SK-N-SH (cell line): ENCODE results near the gene SOX30. TPM values are rescaled to one million over a fixed set of nuclear protein-coding genes. Genes with fewer than 3 reads are reported as not detected.

Experiments used
- CTCF ChIA-PET: fragments of 300-600, 350-600 bp; formaldehyde crosslinking; extraction: SDS; loops from one replicate; lab custom pipeline; 2021; lab: Yijun Ruan, JAX
- POLR2A ChIA-PET: fragments of 350-600 bp; sonication (Branson Sonifier 250); formaldehyde crosslinking; extraction: SDS; loops from one replicate; lab custom pipeline; 2020; ENCODE audit warnings: antibody characterized with exemption, inconsistent platforms; lab: Yijun Ruan, JAX
- DNase-seq: peaks from one replicate; pipeline ENCODE4 v3.0.0; 2012
- H2AFZ ChIP-seq: fragments of 200-600 bp; sonication (generic); 2 replicates; pipeline ENCODE4 v1.8.1; 2016; ENCODE audit warnings: antibody characterized with exemption, mild to moderate bottlenecking, low read depth
- H3F3A ChIP-seq: fragments of 200-600 bp; sonication (generic); replicated peaks from 2 replicates; pipeline ENCODE3; 2016; ENCODE audit warnings: antibody characterized with exemption, mild to moderate bottlenecking; ENCODE audit not compliant: insufficient read depth
- H3K27ac ChIP-seq, 2 experiments: fragments of 200-500 bp in 1 of 2; fragments of 200-600 bp in 1 of 2; sonication (Bioruptor generic) in 1 of 2; sonication (generic), shearing (Covaris generic) in 1 of 2; 2 replicates each; pipeline versions ENCODE4 v1.5.1 to v1.6.1; 2014 to 2016; ENCODE audit warnings: low read depth in 2 of 2, inconsistent platforms in 1 of 2, low read length in 1 of 2, mild to moderate bottlenecking in 1 of 2, mixed read lengths in 1 of 2
- H3K27me3 ChIP-seq: fragments of 200-600 bp; sonication (generic), shearing (Covaris generic); 2 replicates; pipeline ENCODE4 v1.6.1; 2016; ENCODE audit warnings: mixed run types; ENCODE audit not compliant: insufficient read depth
- H3K36me3 ChIP-seq, 2 experiments: fragments of 200-500 bp in 1 of 2; fragments of 200-600 bp in 1 of 2; sonication (Bioruptor generic) in 1 of 2; sonication (generic) in 1 of 2; replicated peaks in 1 of 2; 2 replicates each; pipeline versions ENCODE3 to v1.5.1; 2014 to 2016; ENCODE audit warnings: low read length in 1 of 2, mild to moderate bottlenecking in 1 of 2; ENCODE audit not compliant: insufficient read depth in 2 of 2, control insufficient read depth in 1 of 2
- H3K4me1 ChIP-seq, 2 experiments: fragments of 200-500 bp in 1 of 2; fragments of 200-600 bp in 1 of 2; sonication (Bioruptor generic) in 1 of 2; sonication (generic), shearing (Covaris generic) in 1 of 2; 2 replicates each; pipeline versions ENCODE4 v1.5.1 to v1.6.1; 2014 to 2016; ENCODE audit warnings: low read depth in 1 of 2, low read length in 1 of 2, mixed run types in 1 of 2; ENCODE audit not compliant: insufficient read depth in 2 of 2, control insufficient read depth in 1 of 2
- H3K4me2 ChIP-seq: fragments of 200-600 bp; sonication (generic), shearing (Covaris generic); 2 replicates; pipeline ENCODE4 v1.6.1; 2017; ENCODE audit warnings: mixed run types
- H3K4me3 ChIP-seq, 2 experiments: fragments of 200-500 bp in 1 of 2; fragments of 200-600 bp in 1 of 2; sonication (Bioruptor generic) in 1 of 2; sonication (generic), shearing (Covaris generic) in 1 of 2; 2 replicates each; pipeline versions ENCODE4 v1.5.1 to v1.8.1; 2014 to 2016; ENCODE audit warnings: low read depth in 2 of 2, inconsistent platforms in 1 of 2, low read length in 1 of 2, mild to moderate bottlenecking in 1 of 2, mixed read lengths in 1 of 2, moderate library complexity in 1 of 2
- H3K79me2 ChIP-seq: fragments of 200-600 bp; sonication (generic); 2 replicates; pipeline ENCODE4 v1.8.1; 2017; ENCODE audit warnings: mild to moderate bottlenecking; ENCODE audit not compliant: insufficient read depth
- H3K9ac ChIP-seq: fragments of 200-600 bp; sonication (generic); 2 replicates; pipeline ENCODE4 v1.6.1; 2017; ENCODE audit warnings: mixed run types
- H3K9me2 ChIP-seq: fragments of 200-600 bp; sonication (generic); 2 replicates; pipeline ENCODE4 v1.6.1; 2017; ENCODE audit warnings: mixed run types
- H3K9me3 ChIP-seq: fragments of 200-600 bp; sonication (generic); 2 replicates; pipeline ENCODE4 v1.6.1; 2017; ENCODE audit warnings: mixed run types, mild to moderate bottlenecking, moderate library complexity
- H4K20me1 ChIP-seq: fragments of 200-600 bp; sonication (generic); 2 replicates; pipeline ENCODE4 v1.6.1; 2017; ENCODE audit warnings: mild to moderate bottlenecking, mixed run types; ENCODE audit not compliant: insufficient read depth
- CHD2 ChIP-seq: fragments of 150-350 bp; IDR thresholded peaks from 2 replicates; pipeline ENCODE4 v1.6.1; 2018; ENCODE audit warnings: low read length; ENCODE audit not compliant: partially characterized antibody
- CTCF ChIP-seq: fragments of 200-600 bp; sonication (generic); IDR thresholded peaks from 2 replicates; pipeline ENCODE4 v1.6.1; 2017; ENCODE audit warnings: antibody characterized with exemption, mild to moderate bottlenecking, moderate library complexity
- ELF1 ChIP-seq: IDR thresholded peaks from 2 replicates; pipeline ENCODE4 v1.4.0; 2012
- EZH2phosphoT487 ChIP-seq: fragments of 200-600 bp; sonication (generic); IDR thresholded peaks from 2 replicates; pipeline ENCODE4 v1.6.1; 2017; ENCODE audit warnings: low read depth, mixed run types, mild to moderate bottlenecking, antibody characterized with exemption, moderate library complexity, borderline replicate concordance
- FOXJ3 ChIP-seq: sonication (generic); formaldehyde crosslinking; IDR thresholded peaks from 2 replicates; pipeline ENCODE4 v1.5.1; 2020; ENCODE audit warnings: mild to moderate bottlenecking, missing genetic modification reagents
- FOXM1 ChIP-seq: IDR thresholded peaks from 2 replicates; pipeline ENCODE4 v1.4.0; 2012; ENCODE audit warnings: low read depth, mild to moderate bottlenecking
- GATA2 ChIP-seq: sonication (generic); formaldehyde crosslinking; IDR thresholded peaks from 2 replicates; pipeline ENCODE4 v1.5.0; 2020; ENCODE audit warnings: mild to moderate bottlenecking, missing genetic modification reagents
- IRF3 ChIP-seq: fragments of 150-350 bp; IDR thresholded peaks from 2 replicates; pipeline ENCODE4 v1.6.1; 2016; ENCODE audit warnings: mild to moderate bottlenecking, low read depth, low read length
- MAX ChIP-seq: IDR thresholded peaks from 2 replicates; pipeline ENCODE4 v1.4.0; 2012; ENCODE audit warnings: low read depth
- MEF2A ChIP-seq: IDR thresholded peaks from 2 replicates; pipeline ENCODE4 v1.4.0; 2012; ENCODE audit warnings: low read depth, borderline replicate concordance
- MXI1 ChIP-seq: IDR thresholded peaks from 2 replicates; pipeline ENCODE4 v1.6.1; 2012; ENCODE audit warnings: mild to moderate bottlenecking, low read depth, low read length, improper control_type of control experiment
- NFIC ChIP-seq: IDR thresholded peaks from 2 replicates; pipeline ENCODE4 v1.4.0; 2012; ENCODE audit warnings: borderline replicate concordance
- PBX3 ChIP-seq: IDR thresholded peaks from 2 replicates; pipeline ENCODE4; 2012
- RCOR1 ChIP-seq: fragments of 150-350 bp; IDR thresholded peaks from 2 replicates; pipeline ENCODE4 v1.6.1; 2017; ENCODE audit warnings: antibody characterized with exemption, low read length
- REST ChIP-seq: IDR thresholded peaks from 2 replicates; pipeline ENCODE4 v1.6.1; 2012; ENCODE audit warnings: mild to moderate bottlenecking, low read depth, low read length, moderate library complexity
- SIN3A ChIP-seq: IDR thresholded peaks from 2 replicates; pipeline ENCODE4 v1.6.1; 2012; ENCODE audit warnings: low read depth, mild to moderate bottlenecking, low read length, moderate library complexity, borderline replicate concordance
- TAF1 ChIP-seq: IDR thresholded peaks from 2 replicates; pipeline ENCODE4 v1.6.1; 2012; ENCODE audit warnings: low read depth, mild to moderate bottlenecking, low read length, moderate library complexity, borderline replicate concordance
- TCF12 ChIP-seq: IDR thresholded peaks from 2 replicates; pipeline ENCODE4 v1.4.0; 2012
- USF2 ChIP-seq: fragments of 150-350 bp; IDR thresholded peaks from 2 replicates; pipeline ENCODE4 v1.6.1; 2017; ENCODE audit warnings: antibody characterized with exemption, low read length, low read depth, borderline replicate concordance
- ZBTB33 ChIP-seq: IDR thresholded peaks from 2 replicates; pipeline ENCODE4 v1.4.0; 2012; ENCODE audit warnings: low read depth, borderline replicate concordance
- WGBS: methylation state at CpG from one replicate; pipeline ENCODE4 v1.1.6; 2017; ENCODE audit warnings: low lambda C conversion rate; 5-methylcytosine and 5-hydroxymethylcytosine counted together
- polyA plus RNA-seq, 3 experiments: library from polyadenylated mRNA; depleted of rRNA; stranded (reverse); fragments of >200 nt; gene quantifications; 2 replicates each; pipeline ENCODE4 v1.2.3, GENCODE V29; 2012

Gene SOX30
- polyA plus RNA-seq, 1 of the 3 experiments (the other 2 are of a cell fraction), result 0.13 TPM

GRCh38 chr5:157630341-157630740 lies 21.9 kb downstream of the SOX30 start:
- no peak overlapping the region for H3K9ac ChIP-seq
- H3K4me3 ChIP-seq, result no peak overlapping the region
- 96% methylated on average over 2 of the region's 2 CpGs for WGBS
- peaks cover 14% of the 10 kb centered on the region; the same call in 1 of the 2 replicates for H3K9me3 ChIP-seq
- H3K36me3 ChIP-seq, result no peaks in the 10 kb centered on the region
- H2AFZ ChIP-seq, result no peak overlapping the region
- no peak overlapping the region for H3K4me2 ChIP-seq
- no peaks in the 10 kb centered on the region for H3K79me2 ChIP-seq
- H3K9me2 ChIP-seq, result no peaks in the 10 kb centered on the region
- no peaks in the 10 kb centered on the region for H4K20me1 ChIP-seq
- POLR2A ChIA-PET, result no interaction called here
- no peak for DNase-seq
- TF ChIP-seq GATA2 (CRISPR knock-in tag) (no peak), MEF2A (no peak), PBX3 (no peak), CHD2 (no peak), ELF1 (no peak), RCOR1 (no peak), REST (no peak), MAX (no peak), EZH2phosphoT487 (no peak), CTCF (no peak), TCF12 (no peak), USF2 (no peak), FOXJ3 (no peak), NFIC (no peak), TAF1 (no peak), ZBTB33 (no peak), FOXM1 (no peak), MXI1 (no peak), SIN3A (no peak), IRF3 (no peak)
- H3K27me3 ChIP-seq, result no peaks in the 10 kb centered on the region
- CTCF ChIA-PET, result no interaction called here
- no peaks in the 10 kb centered on the region for H3K4me1 ChIP-seq
- H3K27ac ChIP-seq, result no peak overlapping the region
- peaks cover 5% of the 10 kb centered on the region for H3F3A ChIP-seq
